SH-SY5Y (cell line): ENCODE results near the gene GRK4.

Experiments
- GATA2 ChIP-seq: IDR thresholded peaks from 2 replicates; pipeline ENCODE4 v1.6.1; 2011; ENCODE audit warnings: mild to moderate bottlenecking, low read depth, low read length
- GATA3 ChIP-seq: IDR thresholded peaks from 2 replicates; pipeline ENCODE4 v1.6.1; 2011; ENCODE audit warnings: low read depth, mild to moderate bottlenecking, low read length, moderate library complexity

GRCh38 chr4:2939383-2940243 is 23.8 kb upstream of the GRK4 start:
- no peak for TF ChIP-seq GATA2
- TF ChIP-seq GATA3 = no peak
